Spleen (tissue), 7 donors: ENCODE measurements around the gene GOLIM4.

Source experiments
- POLR2AphosphoS5 ChIP-seq, 3 donors: sonication (generic); formaldehyde crosslinking; IDR thresholded peaks; one replicate each; pipeline ENCODE4 v1.5.1; 2017; ENCODE audit warnings: antibody characterized with exemption in 3 of 3
- TF ChIP-seq, protein P1 (sequence below), 11 experiments: fragments of 200-600 bp in 7 of 11; fragments of 450-650 bp in 4 of 11; sonication (generic) in 4 of 11; IDR thresholded peaks in 8 of 11; conservative IDR thresholded peaks in 3 of 11; 1 replicate in 7 of 11; 2 replicates in 4 of 11; pipeline versions ENCODE4 v1.4.0 to v1.8.0; 2016 to 2021; ENCODE audit warnings: antibody characterized with exemption in 11 of 11, inconsistent platforms in 4 of 11, mild to moderate bottlenecking in 1 of 11
- donor health status: DM: no; HTN: no; CAD: no; lungs with moderate emphysema.
- donor health status: DM: no; HTN: no; CAD: no.
- donor health status: DM: no; HTN: no; CAD: no.

DNA sequence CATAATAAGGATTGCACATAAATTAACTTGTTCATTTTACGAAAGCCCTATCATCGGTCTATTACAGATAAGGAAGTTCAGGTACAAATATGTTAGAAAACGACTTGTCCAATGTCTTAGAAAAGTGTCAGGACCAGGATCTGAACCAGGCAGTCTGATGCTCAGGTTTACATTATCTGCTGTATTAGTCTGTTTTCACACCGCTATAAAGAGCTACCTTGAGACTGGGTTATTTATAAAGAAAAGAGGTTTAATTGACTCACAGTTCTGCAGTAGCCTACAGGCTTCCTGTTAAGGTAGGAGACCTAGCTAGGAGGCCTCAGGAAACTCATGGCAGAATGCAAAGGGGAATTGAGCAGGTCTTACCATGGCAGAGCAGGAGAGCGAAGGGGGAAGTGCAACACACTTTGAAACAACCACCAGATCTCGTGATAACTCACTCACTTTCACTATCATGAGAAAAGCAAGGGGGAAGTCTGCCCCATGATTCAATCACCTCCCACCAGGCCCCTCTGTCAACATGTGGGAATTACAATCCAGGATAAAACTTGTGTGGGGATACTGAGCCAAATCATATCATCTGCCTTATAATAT lies 45.8 kb upstream of the GOLIM4 start:
- no peak for TF ChIP-seq POLR2AphosphoS5 (IDR thresholded peaks at IDR 0.05)
- TF ChIP-seq, protein P1, sequence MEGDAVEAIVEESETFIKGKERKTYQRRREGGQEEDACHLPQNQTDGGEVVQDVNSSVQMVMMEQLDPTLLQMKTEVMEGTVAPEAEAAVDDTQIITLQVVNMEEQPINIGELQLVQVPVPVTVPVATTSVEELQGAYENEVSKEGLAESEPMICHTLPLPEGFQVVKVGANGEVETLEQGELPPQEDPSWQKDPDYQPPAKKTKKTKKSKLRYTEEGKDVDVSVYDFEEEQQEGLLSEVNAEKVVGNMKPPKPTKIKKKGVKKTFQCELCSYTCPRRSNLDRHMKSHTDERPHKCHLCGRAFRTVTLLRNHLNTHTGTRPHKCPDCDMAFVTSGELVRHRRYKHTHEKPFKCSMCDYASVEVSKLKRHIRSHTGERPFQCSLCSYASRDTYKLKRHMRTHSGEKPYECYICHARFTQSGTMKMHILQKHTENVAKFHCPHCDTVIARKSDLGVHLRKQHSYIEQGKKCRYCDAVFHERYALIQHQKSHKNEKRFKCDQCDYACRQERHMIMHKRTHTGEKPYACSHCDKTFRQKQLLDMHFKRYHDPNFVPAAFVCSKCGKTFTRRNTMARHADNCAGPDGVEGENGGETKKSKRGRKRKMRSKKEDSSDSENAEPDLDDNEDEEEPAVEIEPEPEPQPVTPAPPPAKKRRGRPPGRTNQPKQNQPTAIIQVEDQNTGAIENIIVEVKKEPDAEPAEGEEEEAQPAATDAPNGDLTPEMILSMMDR (IDR thresholded peaks at IDR 0.05 in 8 of 11, conservative IDR thresholded peaks at IDR 0.05 in 3 of 11) = no peak
